ES-I3 (cell line): ENCODE results near the gene NMRK2.

Experiments used
- H3K36me3 ChIP-seq: 2 replicates; pipeline ENCODE4 v1.6.1; 2013; ENCODE audit warnings: mild to moderate bottlenecking, low read length, control low read depth, moderate library complexity; ENCODE audit not compliant: insufficient read depth
- H3K4me1 ChIP-seq: 2 replicates; pipeline ENCODE4 v1.6.1; 2013; ENCODE audit warnings: mild to moderate bottlenecking, control low read depth, low read length; ENCODE audit not compliant: insufficient read depth
- H3K9ac ChIP-seq: 2 replicates; pipeline ENCODE4 v1.6.1; 2013; ENCODE audit warnings: low read depth, mild to moderate bottlenecking, low read length, moderate library complexity
- H3K9me3 ChIP-seq: 2 replicates; pipeline ENCODE4 v1.6.1; 2013; ENCODE audit warnings: mild to moderate bottlenecking, low read length, moderate library complexity; ENCODE audit not compliant: control insufficient read depth, insufficient read depth

Gene NMRK2

GRCh38 chr19:3979674-3980352, 46.9 kb downstream of the NMRK2 start:
- Histone ChIP-seq H3K4me1 (peaks cover 9% of the 10 kb centered on the region; the same call in 1 of the 2 replicates), H3K9ac (no peak overlapping the region), H3K36me3 (peaks cover 85% of the 10 kb centered on the region), H3K9me3 (no peaks in the 10 kb centered on the region)

DNA sequence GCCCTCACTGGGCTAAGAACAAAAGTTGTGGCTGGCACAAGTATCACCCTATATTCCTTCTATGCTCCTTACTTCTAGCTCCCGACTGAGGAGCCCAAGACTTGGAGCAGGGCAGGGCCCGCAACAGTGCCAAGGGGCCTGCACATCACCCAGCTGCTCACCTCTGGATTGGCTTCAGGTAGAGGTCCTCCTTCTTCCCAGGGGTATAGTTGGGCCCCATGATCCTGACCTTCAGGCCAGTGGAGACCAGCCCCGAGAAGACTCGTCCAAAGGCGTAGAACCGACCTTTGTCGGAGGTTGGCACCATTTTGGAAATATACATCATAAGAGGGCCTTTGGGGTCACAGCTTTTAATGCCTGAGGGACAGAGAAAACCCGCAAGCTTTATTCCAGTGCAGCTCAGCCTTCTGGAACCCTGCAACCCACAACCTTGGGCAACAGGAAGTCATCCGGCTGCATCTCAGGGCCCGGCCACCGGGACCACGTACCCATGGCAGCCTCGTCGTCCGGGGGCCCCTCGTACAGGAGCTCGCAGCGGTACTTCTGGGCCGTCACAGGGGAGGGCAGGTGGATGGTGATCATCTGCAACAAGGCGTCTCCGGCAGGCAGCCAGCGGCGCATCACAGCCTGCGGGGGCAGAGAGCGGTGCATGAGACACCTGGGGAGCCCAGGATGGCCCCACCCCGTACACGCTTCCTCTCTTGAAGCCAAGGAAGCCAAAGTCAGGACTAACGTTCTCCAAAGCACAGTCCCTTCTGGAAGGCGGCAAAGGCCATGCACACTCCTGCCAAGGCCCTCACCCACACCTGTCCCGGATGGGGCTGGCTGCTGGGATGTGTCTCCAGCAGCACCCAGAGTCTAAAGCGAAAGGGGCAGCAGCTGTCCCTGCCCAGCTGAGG, 47.7 kb downstream of the NMRK2 start:
- H3K4me1 ChIP-seq = peaks cover 10% of the 10 kb centered on the region
- no peak overlapping the region for H3K9ac ChIP-seq

GRCh38 chr19:3981373-3981735, 48.5 kb downstream of the NMRK2 start:
- peaks cover 73% of the 10 kb centered on the region for H3K36me3 ChIP-seq
- H3K9ac ChIP-seq = no peak overlapping the region

More for the DNA sequence above, 47.7 kb downstream of the NMRK2 start:
- H3K9me3 ChIP-seq = no peaks in the 10 kb centered on the region
- H3K36me3 ChIP-seq = peaks cover 78% of the 10 kb centered on the region

DNA sequence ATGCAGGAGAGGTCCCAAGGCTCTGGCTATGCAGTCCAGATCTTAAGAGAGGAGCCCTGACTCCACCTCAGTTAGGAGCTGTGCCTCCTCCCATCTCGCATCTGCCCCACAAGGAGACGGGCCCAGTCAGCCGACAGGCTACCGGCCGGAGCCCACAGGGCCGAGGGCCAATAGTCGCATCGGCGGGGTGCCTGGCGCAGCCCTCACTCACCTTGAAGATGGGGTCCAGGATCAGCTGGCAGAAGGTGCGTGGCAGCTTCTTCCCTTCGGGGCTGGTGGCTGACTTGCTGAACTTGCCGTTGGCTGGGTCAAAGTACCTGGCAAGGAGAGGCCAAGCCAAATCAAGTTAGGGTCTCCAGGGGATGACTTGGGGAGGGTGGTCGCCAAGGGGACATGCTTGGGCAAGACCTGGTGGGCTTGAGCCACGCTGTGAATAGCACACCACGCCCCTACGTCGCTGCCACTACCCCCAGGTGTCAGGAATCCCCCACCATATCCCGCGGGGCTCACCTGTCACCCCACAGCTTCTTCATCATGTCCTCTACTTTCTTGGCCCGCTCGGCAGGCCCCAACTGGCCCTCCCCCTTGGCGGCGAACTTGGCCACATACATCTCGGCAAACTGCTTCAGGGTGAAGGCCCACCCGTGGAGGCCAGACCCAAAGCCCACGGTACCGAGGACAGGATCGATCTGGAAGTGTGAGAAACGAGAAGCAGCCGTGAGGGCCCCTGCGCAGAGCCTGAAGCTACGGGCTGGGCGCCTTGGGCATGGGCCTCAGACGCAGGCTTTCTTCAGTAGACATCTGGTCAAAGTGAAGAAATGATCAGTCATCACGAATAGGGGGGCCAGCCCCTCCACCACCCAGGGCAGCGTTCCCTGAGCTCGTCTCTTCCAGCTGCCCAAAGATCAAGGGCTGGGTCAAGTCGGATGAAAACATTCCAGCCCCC, 49.1 kb downstream of the NMRK2 start:
- Histone ChIP-seq H3K36me3 (peaks cover 68% of the 10 kb centered on the region), H3K4me1 (peaks cover 19% of the 10 kb centered on the region), H3K9me3 (no peaks in the 10 kb centered on the region), H3K9ac (no peak overlapping the region)

More at GRCh38 chr19:3981373-3981735, 48.5 kb downstream of the NMRK2 start:
- H3K9me3 ChIP-seq = no peaks in the 10 kb centered on the region
- H3K4me1 ChIP-seq = peaks cover 16% of the 10 kb centered on the region

DNA sequence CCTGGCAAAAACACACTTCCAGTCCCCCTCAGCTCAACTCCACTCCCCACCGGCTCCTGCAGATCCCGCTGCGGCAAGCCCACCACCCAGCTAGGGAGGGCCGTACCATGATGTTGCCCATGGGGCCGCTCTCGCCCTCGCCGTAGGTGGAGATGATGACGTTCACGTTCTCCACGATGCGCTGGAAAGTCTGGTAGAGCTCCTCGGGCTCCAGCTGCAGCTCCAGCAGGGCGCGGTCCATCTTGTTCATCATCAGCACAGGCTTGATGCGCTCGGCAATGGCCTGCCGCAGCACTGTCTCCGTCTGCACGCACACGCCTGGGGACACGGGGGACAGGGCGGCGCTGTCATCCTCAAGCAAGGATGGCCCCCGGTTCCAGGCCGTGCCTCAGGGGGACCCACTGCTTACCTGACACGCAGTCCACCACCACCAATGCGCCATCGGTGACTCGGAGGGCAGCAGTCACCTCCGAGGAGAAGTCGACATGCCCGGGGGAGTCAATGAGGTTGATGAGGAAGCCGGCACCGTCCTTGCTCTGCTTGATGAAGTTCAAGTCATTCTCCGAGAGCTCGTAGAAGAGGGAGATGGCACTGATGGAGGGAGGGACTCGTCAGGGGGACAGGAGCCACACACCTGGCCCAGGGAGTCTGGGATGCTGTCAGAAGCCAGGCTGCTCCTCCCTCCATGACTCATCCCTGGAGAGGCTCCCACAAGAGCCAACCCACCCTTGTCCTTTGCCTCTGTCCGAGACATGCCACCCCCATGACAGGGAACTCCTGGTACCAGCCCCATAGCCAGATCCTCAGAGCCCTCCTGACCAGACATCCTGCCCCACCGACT, 50.1 kb downstream of the NMRK2 start:
- peaks cover 58% of the 10 kb centered on the region for H3K36me3 ChIP-seq
- H3K4me1 ChIP-seq = peaks cover 19% of the 10 kb centered on the region
- H3K9ac ChIP-seq = no peak overlapping the region
- H3K9me3 ChIP-seq = no peaks in the 10 kb centered on the region

DNA sequence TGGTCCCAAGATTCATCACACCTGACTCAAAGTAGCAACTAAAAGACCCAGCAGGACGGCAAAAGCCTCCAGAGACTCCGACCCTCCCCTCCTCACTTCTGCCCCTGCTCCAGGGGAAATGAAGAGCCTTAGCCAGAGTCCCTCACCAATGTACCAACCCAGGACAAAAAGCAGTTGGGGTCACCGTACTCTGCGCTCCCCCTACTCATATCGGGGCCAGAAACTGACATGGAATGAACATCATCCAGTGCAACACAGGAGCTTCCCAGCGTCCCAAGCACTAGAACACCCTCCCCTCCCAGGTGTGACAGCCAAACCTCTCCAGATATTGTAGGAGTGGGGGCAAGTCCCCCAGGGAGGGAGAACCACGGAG, 50.7 kb downstream of the NMRK2 start:
- H3K36me3 ChIP-seq = peaks cover 54% of the 10 kb centered on the region
- no peaks in the 10 kb centered on the region for H3K9me3 ChIP-seq
- peaks cover 19% of the 10 kb centered on the region for H3K4me1 ChIP-seq
- H3K9ac ChIP-seq = peak overlapping the region; percentile 93

DNA sequence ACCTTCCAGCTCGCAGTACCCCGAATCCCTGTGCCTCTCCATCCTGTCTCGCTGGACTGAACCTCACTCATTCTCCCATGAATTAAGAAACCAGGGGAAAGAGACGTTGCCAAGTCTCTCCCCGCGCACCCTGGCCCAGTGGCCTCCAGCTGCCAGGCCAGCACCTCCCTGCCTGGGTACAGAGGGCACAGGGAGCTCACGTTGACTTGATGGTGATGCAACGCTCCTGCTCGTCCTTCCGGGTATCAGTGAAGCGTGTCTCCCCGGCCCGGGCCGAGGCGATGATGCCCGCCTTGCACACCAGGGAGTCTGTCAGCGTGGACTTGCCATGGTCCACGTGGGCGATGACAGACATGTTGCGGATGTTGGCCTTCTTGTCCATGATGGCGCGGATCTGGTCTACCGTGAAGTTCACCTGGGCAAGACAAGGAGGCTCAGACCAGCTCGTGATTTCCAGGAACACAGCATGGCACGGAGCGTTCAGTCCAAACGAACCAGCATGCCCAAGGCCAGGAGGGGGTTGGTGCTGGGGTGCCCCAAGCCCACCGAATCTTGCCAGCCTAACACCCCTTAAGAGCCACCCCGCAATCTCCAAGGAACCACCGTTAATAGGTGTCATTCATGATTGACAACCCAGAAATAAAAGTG, 51.2 kb downstream of the NMRK2 start:
- no peaks in the 10 kb centered on the region for H3K9me3 ChIP-seq
- H3K9ac ChIP-seq = peak overlapping the region; percentile 93
- H3K4me1 ChIP-seq = peaks cover 19% of the 10 kb centered on the region
- H3K36me3 ChIP-seq = peaks cover 50% of the 10 kb centered on the region

GRCh38 chr19:3984584-3984907, 51.7 kb downstream of the NMRK2 start:
- peak overlapping the region; percentile 93 for H3K9ac ChIP-seq
- H3K4me1 ChIP-seq = peaks cover 19% of the 10 kb centered on the region
- H3K36me3 ChIP-seq = peaks cover 45% of the 10 kb centered on the region
- H3K9me3 ChIP-seq = no peaks in the 10 kb centered on the region

DNA sequence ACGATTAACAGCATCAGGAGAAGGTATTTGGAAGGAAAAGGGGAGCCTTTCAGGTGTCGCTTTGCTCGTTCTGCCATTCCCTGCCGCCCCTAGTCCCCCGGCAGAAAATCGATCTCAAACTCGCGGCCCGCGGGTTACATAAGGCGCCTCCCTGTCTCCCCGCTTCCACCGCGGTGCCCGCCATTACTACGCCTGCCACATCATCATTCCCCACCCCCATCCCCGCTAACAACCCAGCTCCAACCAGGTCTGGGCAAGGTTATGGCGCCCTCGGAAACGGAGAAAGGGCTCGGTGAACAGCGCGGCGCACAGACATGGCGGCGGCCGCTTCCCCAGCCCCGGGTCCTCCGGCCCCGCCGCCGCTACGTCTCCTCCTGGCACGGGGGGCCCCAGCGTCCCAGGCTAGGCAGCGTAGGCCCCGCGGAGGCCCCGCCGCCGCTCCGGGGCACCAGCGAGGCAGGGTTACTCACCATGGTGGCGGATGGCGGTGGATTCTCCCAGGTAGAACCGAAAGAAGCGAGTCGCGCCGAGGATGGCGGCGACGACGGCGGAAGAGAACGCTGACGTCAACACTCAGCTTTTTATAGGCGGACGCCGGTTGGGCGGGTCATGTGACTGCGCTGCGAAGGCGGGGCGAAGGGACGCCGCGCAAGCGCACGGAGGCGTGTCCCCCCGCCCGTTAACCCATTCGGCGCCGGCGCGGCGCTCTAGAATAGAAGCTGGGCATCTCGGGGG, 52.2 kb downstream of the NMRK2 start, which contains the start of gene EEF2:
EEF2 (minus strand) TSS at position 556 of the 735 bp plus-strand sequence; CDS start at position 473, 83 bp downstream.
- H3K9ac ChIP-seq = peak within 1 kb of the TSS; percentile 93
- no peaks in the 10 kb centered on the region for H3K9me3 ChIP-seq
- H3K4me1 ChIP-seq = peaks cover 19% of the 10 kb centered on the region
- H3K36me3 ChIP-seq = peaks cover 41% of the 10 kb centered on the region

DNA sequence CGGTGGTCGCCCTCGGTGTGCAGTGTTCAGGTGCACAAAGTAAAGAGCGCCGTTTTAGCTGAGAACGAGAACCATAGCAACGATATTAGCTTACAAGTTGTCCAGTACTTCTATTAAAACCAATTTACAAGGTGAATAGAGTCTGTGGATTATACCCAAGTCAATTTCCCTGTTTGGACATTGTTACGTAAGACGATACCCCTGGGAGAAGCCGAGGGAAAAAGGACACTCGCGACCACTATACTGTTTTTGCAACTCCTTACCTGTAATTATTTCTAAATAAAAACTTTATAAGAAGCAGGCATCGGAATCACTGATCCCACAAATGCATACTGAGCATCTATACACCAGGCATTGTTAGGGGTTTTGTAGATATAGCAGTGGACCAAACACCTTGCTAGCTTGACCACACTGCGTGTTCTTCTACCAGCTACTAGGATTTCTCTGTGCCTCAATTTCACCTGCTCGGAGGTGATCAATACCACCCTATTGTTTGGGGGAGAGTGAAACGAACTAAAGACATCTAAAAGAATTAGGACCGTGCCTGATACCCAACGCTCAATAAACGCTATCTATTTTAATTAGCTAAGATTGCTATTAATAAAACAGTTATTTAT, 52.9 kb downstream of the NMRK2 start:
- peak overlapping the region; percentile 54; the same call in 1 of the 2 replicates for H3K9ac ChIP-seq

GRCh38 chr19:3986260-3987041, 53.6 kb downstream of the NMRK2 start:
- peaks cover 19% of the 10 kb centered on the region for H3K4me1 ChIP-seq

More for the DNA sequence above, 52.9 kb downstream of the NMRK2 start:
- peaks cover 19% of the 10 kb centered on the region for H3K4me1 ChIP-seq
- no peaks in the 10 kb centered on the region for H3K9me3 ChIP-seq
- H3K36me3 ChIP-seq = peaks cover 35% of the 10 kb centered on the region

More at GRCh38 chr19:3986260-3987041, 53.6 kb downstream of the NMRK2 start:
- no peaks in the 10 kb centered on the region for H3K9me3 ChIP-seq
- H3K36me3 ChIP-seq = peaks cover 29% of the 10 kb centered on the region
- H3K9ac ChIP-seq = peak overlapping the region; percentile 55; the same call in 1 of the 2 replicates
